ENCODE results near the gene TSEN54. TPM values are rescaled to one million over a fixed set of nuclear protein-coding genes. Genes with fewer than 3 reads are reported as not detected.

TSEN54 gene
- total RNA-seq, 1 experiment from 2014 or later, result 87.3 TPM

DNA sequence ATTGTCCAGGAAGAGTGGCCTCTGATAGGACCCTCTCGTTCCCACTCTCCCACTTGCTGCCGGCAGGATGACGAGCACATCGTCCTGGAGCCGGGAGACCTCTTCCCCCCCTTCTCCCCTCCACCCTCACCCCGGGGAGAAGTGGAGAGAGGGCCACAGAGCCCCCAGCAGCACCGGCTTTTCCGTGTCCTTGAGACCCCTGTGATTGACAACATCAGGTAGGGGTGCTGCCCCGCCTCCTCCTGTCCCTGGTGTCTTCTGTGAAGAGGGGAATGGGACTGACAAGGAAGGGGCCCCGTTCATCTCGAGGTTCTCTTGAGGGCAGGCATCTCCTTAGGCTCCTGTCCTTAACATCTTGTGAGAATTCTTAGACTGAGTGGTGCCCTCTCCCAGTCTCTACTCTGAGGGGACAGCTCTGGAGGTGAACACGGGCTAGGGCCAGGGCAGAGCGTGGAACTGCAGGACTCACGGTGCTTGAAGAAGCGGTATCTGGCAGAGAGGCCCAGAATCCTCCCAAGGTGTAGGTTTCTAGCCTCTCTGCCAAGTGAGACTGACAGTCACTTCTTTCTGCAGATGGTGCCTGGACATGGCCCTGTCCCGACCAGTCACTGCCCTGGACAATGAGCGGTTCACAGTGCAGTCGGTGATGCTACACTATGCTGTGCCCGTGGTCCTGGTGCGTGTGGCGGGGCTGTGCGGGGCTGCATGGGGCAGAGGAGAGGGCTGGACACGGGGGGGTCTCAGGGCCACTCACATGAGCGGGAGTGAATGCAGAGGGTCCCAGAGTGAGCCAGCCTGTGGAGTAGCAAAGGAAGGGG, 27.4 kb upstream of the TSEN54 start:
- CTCF ChIA-PET, result no interaction called here
- no peak overlapping the region for H3K4me2 ChIP-seq (ENCODE audit: low read length)
- POLR2A ChIA-PET, result no interaction called here
- no peaks in the 10 kb centered on the region for H4K20me1 ChIP-seq (ENCODE audit: insufficient read depth)
- no peaks in the 10 kb centered on the region for H3K27me3 ChIP-seq (ENCODE audit: insufficient read depth, low read length)
- H3K9ac ChIP-seq (ENCODE audit: low read length), result no peak overlapping the region
- no peak for TF ChIP-seq TCF7L2 (IDR thresholded peaks at IDR 0.05; ENCODE audit: borderline replicate concordance, extremely low read depth, insufficient read depth, insufficient read length)
- TF ChIP-seq POLR2AphosphoS5 (IDR thresholded peaks at IDR 0.05; ENCODE audit: low read depth, low read length), result no peak
- no peak for TF ChIP-seq RAD21 (IDR thresholded peaks at IDR 0.05; ENCODE audit: low read depth)
- TF ChIP-seq POLR2A (IDR thresholded peaks at IDR 0.05; ENCODE audit: borderline replicate concordance, extremely low read depth, insufficient read depth, insufficient read length), result no peak
- TF ChIP-seq, protein P1, sequence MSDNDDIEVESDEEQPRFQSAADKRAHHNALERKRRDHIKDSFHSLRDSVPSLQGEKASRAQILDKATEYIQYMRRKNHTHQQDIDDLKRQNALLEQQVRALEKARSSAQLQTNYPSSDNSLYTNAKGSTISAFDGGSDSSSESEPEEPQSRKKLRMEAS (IDR thresholded peaks at IDR 0.05), result no peak
- no peak for TF ChIP-seq SRF (IDR thresholded peaks at IDR 0.05; ENCODE audit: low read depth)
- TF ChIP-seq ZNF274 (IDR thresholded peaks at IDR 0.05; ENCODE audit: low read depth, low read length), result no peak
- TF ChIP-seq, protein P2, sequence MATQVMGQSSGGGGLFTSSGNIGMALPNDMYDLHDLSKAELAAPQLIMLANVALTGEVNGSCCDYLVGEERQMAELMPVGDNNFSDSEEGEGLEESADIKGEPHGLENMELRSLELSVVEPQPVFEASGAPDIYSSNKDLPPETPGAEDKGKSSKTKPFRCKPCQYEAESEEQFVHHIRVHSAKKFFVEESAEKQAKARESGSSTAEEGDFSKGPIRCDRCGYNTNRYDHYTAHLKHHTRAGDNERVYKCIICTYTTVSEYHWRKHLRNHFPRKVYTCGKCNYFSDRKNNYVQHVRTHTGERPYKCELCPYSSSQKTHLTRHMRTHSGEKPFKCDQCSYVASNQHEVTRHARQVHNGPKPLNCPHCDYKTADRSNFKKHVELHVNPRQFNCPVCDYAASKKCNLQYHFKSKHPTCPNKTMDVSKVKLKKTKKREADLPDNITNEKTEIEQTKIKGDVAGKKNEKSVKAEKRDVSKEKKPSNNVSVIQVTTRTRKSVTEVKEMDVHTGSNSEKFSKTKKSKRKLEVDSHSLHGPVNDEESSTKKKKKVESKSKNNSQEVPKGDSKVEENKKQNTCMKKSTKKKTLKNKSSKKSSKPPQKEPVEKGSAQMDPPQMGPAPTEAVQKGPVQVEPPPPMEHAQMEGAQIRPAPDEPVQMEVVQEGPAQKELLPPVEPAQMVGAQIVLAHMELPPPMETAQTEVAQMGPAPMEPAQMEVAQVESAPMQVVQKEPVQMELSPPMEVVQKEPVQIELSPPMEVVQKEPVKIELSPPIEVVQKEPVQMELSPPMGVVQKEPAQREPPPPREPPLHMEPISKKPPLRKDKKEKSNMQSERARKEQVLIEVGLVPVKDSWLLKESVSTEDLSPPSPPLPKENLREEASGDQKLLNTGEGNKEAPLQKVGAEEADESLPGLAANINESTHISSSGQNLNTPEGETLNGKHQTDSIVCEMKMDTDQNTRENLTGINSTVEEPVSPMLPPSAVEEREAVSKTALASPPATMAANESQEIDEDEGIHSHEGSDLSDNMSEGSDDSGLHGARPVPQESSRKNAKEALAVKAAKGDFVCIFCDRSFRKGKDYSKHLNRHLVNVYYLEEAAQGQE (IDR thresholded peaks at IDR 0.05; ENCODE audit: low read depth), result no peak
- no peaks in the 10 kb centered on the region for H3K4me1 ChIP-seq (ENCODE audit: control insufficient read depth in 1 of 2, insufficient read depth in 2 of 2, low read length in 2 of 2)
- H3K9me2 ChIP-seq (ENCODE audit: insufficient read depth), result no peaks in the 10 kb centered on the region
- no peak for DNase-seq (ENCODE audit: low read depth, low spot score)
- BruUV-seq (replicated peaks), result no TSS peak
- H3K36me3 ChIP-seq (ENCODE audit: control insufficient read depth in 1 of 2, insufficient read depth in 2 of 2, low read length in 2 of 2), result peaks cover 0 to 2% of the 10 kb centered on the region in 2 experiments; a peak in 1 of 4 replicates
- H2AFZ ChIP-seq (ENCODE audit: low read depth, low read length, poor library complexity, severe bottlenecking), result no peak overlapping the region
- no peak overlapping the region for H3K27ac ChIP-seq (ENCODE audit: low read depth, low read length)
- intact Hi-C loops (cut with micrococcal nuclease), result no loop called here
- no peak for ATAC-seq
- no peak overlapping the region for H3K4me3 ChIP-seq (replicated peaks in 1 of 2; ENCODE audit: low read depth in 1 of 2, low read length in 2 of 2)
- H3K9me3 ChIP-seq (ENCODE audit: control insufficient read depth in 1 of 2, insufficient read depth in 1 of 2, low read depth in 1 of 2, low read length in 2 of 2), result no peaks in the 10 kb centered on the region
- RAD21 ChIA-PET (ENCODE audit: low non-redundant PET in 1 of 2, low total read pairs in 2 of 2, uncharacterized antibody in 2 of 2, unreplicated experiment in 2 of 2), result no interaction called here
- no peaks in the 10 kb centered on the region for H3K79me2 ChIP-seq (ENCODE audit: insufficient read depth, low read length)
